CD4-positive, alpha-beta T cell (primary cell): Measurements from ENCODE around the gene CEP350. TPM values are rescaled to one million over a fixed set of nuclear protein-coding genes. Genes with fewer than 3 reads are reported as not detected.

ENCODE experiments used
- ATAC-seq: fragments of 200-7000 bp; cut with Tn5 transposase; one replicate; pipeline ENCODE4 v1.10.0; 2022; ENCODE audit warnings: mild to moderate bottlenecking; ENCODE audit not compliant: poor library complexity
- CTCF ChIA-PET: fragments of 350-600 bp; sonication (Branson Sonifier 250); formaldehyde crosslinking; loops from one replicate; lab custom pipeline; 2021; ENCODE audit warnings: antibody characterized with exemption, inconsistent platforms; lab: Charles Lee
- POLR2A ChIA-PET: fragments of 350-600 bp; sonication (Branson Sonifier 250); formaldehyde crosslinking; loops from one replicate; lab custom pipeline; 2021; ENCODE audit warnings: antibody characterized with exemption, inconsistent platforms; lab: Charles Lee
- DNase-seq, 14 experiments: peaks; one replicate each; pipeline ENCODE4 v3.0.0-alpha.2; 2013 to 2020; ENCODE audit warnings: mixed read lengths in 2 of 14
- H3K27ac ChIP-seq, 2 donors: one replicate each; pipeline versions ENCODE4 v1.5.1 to v1.7.0; 2013; ENCODE audit warnings: low read length in 2 of 2, low read depth in 1 of 2, mild to moderate bottlenecking in 1 of 2
- H3K27me3 ChIP-seq, 2 experiments: 1 replicate in 1 of 2; 2 replicates in 1 of 2; pipeline versions ENCODE4 v1.6.1 to v1.7.0; 2013; ENCODE audit warnings: low read length in 2 of 2, control low read depth in 1 of 2, mild to moderate bottlenecking in 1 of 2, moderate library complexity in 1 of 2; ENCODE audit not compliant: insufficient read depth in 2 of 2, control insufficient read depth in 1 of 2
- H3K36me3 ChIP-seq: one replicate; pipeline ENCODE4 v1.6.1; 2013; ENCODE audit warnings: low read length, control low read depth; ENCODE audit not compliant: insufficient read depth
- H3K4me1 ChIP-seq: one replicate; pipeline ENCODE4 v1.6.1; 2013; ENCODE audit warnings: low read length, control low read depth; ENCODE audit not compliant: insufficient read depth
- H3K4me3 ChIP-seq: one replicate; pipeline ENCODE4 v1.5.1; 2013; ENCODE audit warnings: mild to moderate bottlenecking, low read length, moderate library complexity
- H3K9me3 ChIP-seq, 2 experiments: 1 replicate in 1 of 2; 2 replicates in 1 of 2; pipeline versions ENCODE4 v1.6.1 to v1.7.0; 2013; ENCODE audit warnings: low read length in 2 of 2, mild to moderate bottlenecking in 2 of 2, control low read depth in 1 of 2, moderate library complexity in 1 of 2; ENCODE audit not compliant: control insufficient read depth in 1 of 2, insufficient read depth in 1 of 2
- H3K27ac Mint-ChIP-seq: one replicate; pipeline ENCODE4 v1.8.0; 2020; ENCODE audit warnings: mixed read lengths
- H3K27me3 Mint-ChIP-seq: one replicate; pipeline ENCODE4 v1.8.0; 2021; ENCODE audit warnings: mixed read lengths
- H3K36me3 Mint-ChIP-seq: one replicate; pipeline ENCODE4 v1.8.0; 2021; ENCODE audit warnings: low read depth, mixed read lengths
- H3K4me1 Mint-ChIP-seq: one replicate; pipeline ENCODE4 v1.8.0; 2021; ENCODE audit warnings: low read depth, mixed read lengths
- H3K4me3 Mint-ChIP-seq: one replicate; pipeline ENCODE4 v1.8.0; 2020; ENCODE audit warnings: mild to moderate bottlenecking, mixed read lengths
- H3K9me3 Mint-ChIP-seq: one replicate; pipeline ENCODE4 v1.8.0; 2020; ENCODE audit warnings: mixed read lengths
- intact Hi-C, 2 experiments: fragments of 100-400 bp; cut with DNase I in 1 of 2; cut with micrococcal nuclease in 1 of 2; formaldehyde crosslinking; loops; one replicate each; pipeline versions ENCODE4 v1.15.1 to v1.9.0; 2023 to 2025; cut with DNase I, micrococcal nuclease
- total RNA-seq, 174 experiments: library from RNA in 2 of 174; stranded (reverse) in 2 of 174; gene quantifications; one replicate each; pipeline ENCODE4 v1.2.3 and lab custom pipeline; 2021 to 2026
- TF ChIP-seq, protein P1 (sequence below): fragments of 200-600 bp; IDR thresholded peaks from one replicate; pipeline ENCODE4 v1.8.0; 2022; ENCODE audit warnings: antibody characterized with exemption, mild to moderate bottlenecking

The CEP350 gene
- total RNA-seq, 2 experiments from 2014 or later, result 45.5 to 51.4 TPM

DNA sequence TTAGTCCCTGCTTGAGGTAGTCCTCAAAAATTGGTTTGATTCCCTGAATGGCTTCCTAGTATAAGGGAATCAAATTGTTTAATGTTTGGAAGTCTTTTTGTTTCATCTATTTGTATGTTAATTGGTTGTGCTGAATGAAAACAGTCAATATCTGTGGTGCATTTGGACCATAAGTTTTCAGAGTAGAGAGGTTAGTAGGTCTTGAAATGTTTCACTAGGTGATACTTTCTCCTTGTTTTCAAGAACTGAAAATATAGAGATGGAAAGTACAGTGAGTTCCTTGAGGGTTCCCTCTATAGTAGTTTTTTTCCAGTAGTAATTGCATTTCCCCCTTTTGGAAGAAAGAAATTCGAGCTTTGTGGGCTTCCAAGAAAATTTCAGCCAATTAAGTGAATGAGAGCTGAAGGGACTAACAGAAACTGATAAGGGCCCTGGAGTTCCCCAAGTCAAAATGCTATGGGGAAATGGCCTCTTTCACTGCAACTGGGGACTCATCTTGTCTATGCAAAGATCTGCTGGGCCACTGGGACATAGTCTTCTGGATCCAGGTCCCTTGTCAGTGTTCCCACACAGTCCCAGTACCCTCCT lies 18.6 kb upstream of the CEP350 start:
- H3K27me3 Mint-ChIP-seq, result peaks cover 6% of the 10 kb centered on the region
- H3K4me1 Mint-ChIP-seq, result no peaks in the 10 kb centered on the region
- ChIA-PET CTCF (no interaction called here), POLR2A (no interaction called here)
- no peak overlapping the region for H3K27ac Mint-ChIP-seq
- TF ChIP-seq, protein P1, sequence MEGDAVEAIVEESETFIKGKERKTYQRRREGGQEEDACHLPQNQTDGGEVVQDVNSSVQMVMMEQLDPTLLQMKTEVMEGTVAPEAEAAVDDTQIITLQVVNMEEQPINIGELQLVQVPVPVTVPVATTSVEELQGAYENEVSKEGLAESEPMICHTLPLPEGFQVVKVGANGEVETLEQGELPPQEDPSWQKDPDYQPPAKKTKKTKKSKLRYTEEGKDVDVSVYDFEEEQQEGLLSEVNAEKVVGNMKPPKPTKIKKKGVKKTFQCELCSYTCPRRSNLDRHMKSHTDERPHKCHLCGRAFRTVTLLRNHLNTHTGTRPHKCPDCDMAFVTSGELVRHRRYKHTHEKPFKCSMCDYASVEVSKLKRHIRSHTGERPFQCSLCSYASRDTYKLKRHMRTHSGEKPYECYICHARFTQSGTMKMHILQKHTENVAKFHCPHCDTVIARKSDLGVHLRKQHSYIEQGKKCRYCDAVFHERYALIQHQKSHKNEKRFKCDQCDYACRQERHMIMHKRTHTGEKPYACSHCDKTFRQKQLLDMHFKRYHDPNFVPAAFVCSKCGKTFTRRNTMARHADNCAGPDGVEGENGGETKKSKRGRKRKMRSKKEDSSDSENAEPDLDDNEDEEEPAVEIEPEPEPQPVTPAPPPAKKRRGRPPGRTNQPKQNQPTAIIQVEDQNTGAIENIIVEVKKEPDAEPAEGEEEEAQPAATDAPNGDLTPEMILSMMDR, result no peak
- H3K27me3 ChIP-seq, result no peaks in the 10 kb centered on the region
- no peak overlapping the region for H3K4me3 Mint-ChIP-seq
- no peaks in the 10 kb centered on the region for H3K9me3 Mint-ChIP-seq
- DNase-seq (no peak), ATAC-seq (no peak)
- H3K27ac ChIP-seq, result no peak overlapping the region
- intact Hi-C loops, result no loop called here
- H3K4me1 ChIP-seq, result no peaks in the 10 kb centered on the region
- no peaks in the 10 kb centered on the region for H3K9me3 ChIP-seq
- H3K36me3 ChIP-seq, result no peaks in the 10 kb centered on the region
- H3K36me3 Mint-ChIP-seq, result no peaks in the 10 kb centered on the region
- no peak overlapping the region for H3K4me3 ChIP-seq

DNA sequence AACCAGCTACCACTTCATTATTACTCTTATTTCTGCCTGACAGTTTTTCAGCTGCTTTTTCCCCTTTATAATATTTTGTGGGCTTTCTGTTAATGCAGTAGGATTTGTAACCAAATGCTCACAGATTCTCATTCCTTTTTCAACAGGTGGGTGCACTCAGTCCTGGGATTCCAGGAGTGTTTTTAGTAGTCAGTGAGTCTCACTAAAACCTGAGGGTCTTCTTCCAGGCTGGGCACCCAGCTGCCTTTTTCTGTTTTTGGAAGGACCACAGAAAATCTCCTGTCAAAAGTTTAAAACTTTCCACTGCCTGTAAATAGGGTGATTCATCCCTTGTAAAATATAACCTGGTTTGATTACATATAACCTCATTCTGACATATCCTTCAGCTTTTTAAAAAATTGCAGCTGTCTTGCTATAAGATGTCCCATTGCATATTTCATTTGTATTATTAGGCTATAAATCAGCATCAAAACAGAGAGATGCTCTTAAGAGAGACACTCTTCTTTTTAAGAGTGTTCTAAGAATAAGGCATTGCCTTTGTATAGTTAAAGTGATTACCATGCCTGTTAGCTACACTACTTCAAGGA lies 16.8 kb upstream of the CEP350 start:
- H3K4me1 Mint-ChIP-seq, result no peaks in the 10 kb centered on the region
- H3K27ac ChIP-seq, result no peak overlapping the region
- no peaks in the 10 kb centered on the region for H3K9me3 ChIP-seq
- no peaks in the 10 kb centered on the region for H3K4me1 ChIP-seq
- H3K4me3 ChIP-seq, result no peak overlapping the region
- H3K4me3 Mint-ChIP-seq, result no peak overlapping the region
- TF ChIP-seq, protein P1, result no peak
- no peak overlapping the region for H3K27ac Mint-ChIP-seq
- no peaks in the 10 kb centered on the region for H3K36me3 ChIP-seq
- intact Hi-C loops, result no loop called here
- H3K27me3 ChIP-seq, result no peaks in the 10 kb centered on the region
- DNase-seq, result no peak
- no peaks in the 10 kb centered on the region for H3K36me3 Mint-ChIP-seq
- no peak for ATAC-seq
- CTCF ChIA-PET, result no interaction called here
- H3K9me3 Mint-ChIP-seq, result no peaks in the 10 kb centered on the region
- H3K27me3 Mint-ChIP-seq, result peaks cover 6% of the 10 kb centered on the region
- POLR2A ChIA-PET, result no interaction called here

DNA sequence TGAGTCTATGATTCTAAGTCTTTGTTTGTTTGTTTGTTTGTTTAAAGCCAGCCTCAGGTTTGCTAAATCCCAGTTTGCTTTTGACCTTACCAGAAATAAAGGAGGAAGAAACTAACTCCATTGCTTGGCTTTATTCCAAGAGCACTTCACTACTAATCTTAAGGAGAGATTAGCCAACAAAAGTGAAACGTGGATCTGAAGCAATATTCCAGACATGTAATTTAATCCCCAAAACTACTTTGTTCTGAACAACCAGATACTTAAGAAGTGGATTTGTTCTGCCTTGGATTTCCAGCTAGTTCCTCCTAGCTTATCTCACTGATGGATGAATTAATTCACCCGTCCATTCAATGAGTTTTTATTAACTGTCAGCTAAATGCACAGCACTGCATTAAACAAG lies 15.9 kb upstream of the CEP350 start:
- no peak overlapping the region for H3K4me3 ChIP-seq
- POLR2A ChIA-PET, result no interaction called here
- CTCF ChIA-PET, result no interaction called here
- no peaks in the 10 kb centered on the region for H3K36me3 ChIP-seq
- Mint-ChIP-seq H3K27ac (no peak overlapping the region), H3K4me3 (no peak overlapping the region), H3K9me3 (no peaks in the 10 kb centered on the region), H3K4me1 (no peaks in the 10 kb centered on the region), H3K36me3 (no peaks in the 10 kb centered on the region), H3K27me3 (peaks cover 6% of the 10 kb centered on the region)
- no peak for DNase-seq
- intact Hi-C loops, result no loop called here
- ATAC-seq, result no peak
- no peak overlapping the region for H3K27ac ChIP-seq
- TF ChIP-seq, protein P1, result no peak
- no peaks in the 10 kb centered on the region for H3K9me3 ChIP-seq
- no peaks in the 10 kb centered on the region for H3K4me1 ChIP-seq
- no peaks in the 10 kb centered on the region for H3K27me3 ChIP-seq
